ENCODE results near the gene ERN1. TPM values are rescaled to one million over a fixed set of nuclear protein-coding genes. Genes with fewer than 3 reads are reported as not detected.

Gene ERN1
- total and polyA plus RNA-seq, 2 experiments from 2014 or later = 8.9 to 12.4 TPM

GRCh38 chr17:64133546-64134215, 3.7 kb upstream of the ERN1 start:
- H3K27me3 ChIP-seq = no peaks in the 10 kb centered on the region
- no peaks in the 10 kb centered on the region for H3K9me3 ChIP-seq (ENCODE audit: low read depth)
- H3K4me3 ChIP-seq = no peak overlapping the region
- H3K4me1 ChIP-seq (ENCODE audit: low read depth) = peaks cover 4% of the 10 kb centered on the region
- peak; percentile 56 for TF ChIP-seq CTCF (IDR thresholded peaks at IDR 0.05; ENCODE audit: low read depth, low read length)
- no peak overlapping the region for H3K27ac ChIP-seq
- DNase-seq (ENCODE audit: low read depth in 1 of 2, low spot score in 1 of 2) = peak; percentile 70 to 80
- no peaks in the 10 kb centered on the region for H3K36me3 ChIP-seq

GRCh38 chr17:64131606-64132270, 1.8 kb upstream of the ERN1 start:
- H3K36me3 ChIP-seq = no peaks in the 10 kb centered on the region
- H3K4me3 ChIP-seq = no peak overlapping the region
- no peak for DNase-seq (ENCODE audit: low read depth in 1 of 2, low spot score in 1 of 2)
- H3K27me3 ChIP-seq = no peaks in the 10 kb centered on the region
- no peak overlapping the region for H3K27ac ChIP-seq
- TF ChIP-seq CTCF (IDR thresholded peaks at IDR 0.05; ENCODE audit: low read depth, low read length) = no peak
- no peaks in the 10 kb centered on the region for H3K9me3 ChIP-seq (ENCODE audit: low read depth)
- H3K4me1 ChIP-seq (ENCODE audit: low read depth) = peaks cover 10% of the 10 kb centered on the region

- DNase-seq (ENCODE audit: low read depth in 1 of 2, low spot score in 1 of 2) = peak in 1 of 2 donors; percentile 81
Observed at GRCh38 chr17:64130559-64131001, 636 bp upstream of the ERN1 start.

GRCh38 chr17:64129515-64129764, 504 bp downstream of the ERN1 start:
- TF ChIP-seq CTCF (IDR thresholded peaks at IDR 0.05; ENCODE audit: low read depth, low read length) = no peak
- H3K27ac ChIP-seq = peak overlapping the region; percentile 90
- H3K27me3 ChIP-seq = no peaks in the 10 kb centered on the region
- peak overlapping the region; percentile 64 for H3K4me3 ChIP-seq
- no peaks in the 10 kb centered on the region for H3K36me3 ChIP-seq
- peaks cover 10% of the 10 kb centered on the region for H3K4me1 ChIP-seq (ENCODE audit: low read depth)
- DNase-seq (ENCODE audit: low read depth in 1 of 2, low spot score in 1 of 2) = no peak
- H3K9me3 ChIP-seq (ENCODE audit: low read depth) = no peaks in the 10 kb centered on the region

More at GRCh38 chr17:64130559-64131001, 636 bp upstream of the ERN1 start:
- no peaks in the 10 kb centered on the region for H3K36me3 ChIP-seq
- peaks cover 10% of the 10 kb centered on the region for H3K4me1 ChIP-seq (ENCODE audit: low read depth)
- no peaks in the 10 kb centered on the region for H3K27me3 ChIP-seq
- H3K27ac ChIP-seq = no peak overlapping the region
- peak overlapping the region; percentile 10 for H3K4me3 ChIP-seq
- no peaks in the 10 kb centered on the region for H3K9me3 ChIP-seq (ENCODE audit: low read depth)
- TF ChIP-seq CTCF (IDR thresholded peaks at IDR 0.05; ENCODE audit: low read depth, low read length) = no peak

GRCh38 chr17:64128787-64129514, 993 bp downstream of the ERN1 start:
- Histone ChIP-seq H3K9me3 (ENCODE audit: low read depth) (no peaks in the 10 kb centered on the region), H3K4me1 (ENCODE audit: low read depth) (peaks cover 10% of the 10 kb centered on the region), H3K27ac (peak overlapping the region; percentile 90), H3K27me3 (no peaks in the 10 kb centered on the region), H3K4me3 (peak overlapping the region; percentile 64), H3K36me3 (no peaks in the 10 kb centered on the region)
- TF ChIP-seq CTCF (IDR thresholded peaks at IDR 0.05; ENCODE audit: low read depth, low read length) = no peak
- peak in 1 of 2 donors; percentile 58 for DNase-seq (ENCODE audit: low read depth in 1 of 2, low spot score in 1 of 2)

All from cardiac muscle cell (in vitro differentiated cells and primary cell).